ENCODE measurements around the gene RNF43.

- no peak for TF ChIP-seq CTCF (IDR thresholded peaks at IDR 0.05)
- TF ChIP-seq POLR2A (IDR thresholded peaks at IDR 0.05), result no peak
Observed at GRCh38 chr17:58370309-58370708, 47.0 kb downstream of the RNF43 start.
